ENCODE results near the gene SENP5.

- no peak for TF ChIP-seq POLR2AphosphoS5 (IDR thresholded peaks at IDR 0.05)
- TF ChIP-seq CTCF (IDR thresholded peaks at IDR 0.05), result no peak
- TF ChIP-seq POLR2A (IDR thresholded peaks at IDR 0.05), result no peak
Measured at GRCh38 chr3:196868297-196868661, 559 bp downstream of the SENP5 start.

All from breast epithelium (tissue), 3 donors.